ENCODE measurements around the gene OR10C1. TPM values are rescaled to one million over a fixed set of nuclear protein-coding genes. Genes with fewer than 3 reads are reported as not detected.

OR10C1 gene
- total RNA-seq: not detected in 2 replicates

DNA sequence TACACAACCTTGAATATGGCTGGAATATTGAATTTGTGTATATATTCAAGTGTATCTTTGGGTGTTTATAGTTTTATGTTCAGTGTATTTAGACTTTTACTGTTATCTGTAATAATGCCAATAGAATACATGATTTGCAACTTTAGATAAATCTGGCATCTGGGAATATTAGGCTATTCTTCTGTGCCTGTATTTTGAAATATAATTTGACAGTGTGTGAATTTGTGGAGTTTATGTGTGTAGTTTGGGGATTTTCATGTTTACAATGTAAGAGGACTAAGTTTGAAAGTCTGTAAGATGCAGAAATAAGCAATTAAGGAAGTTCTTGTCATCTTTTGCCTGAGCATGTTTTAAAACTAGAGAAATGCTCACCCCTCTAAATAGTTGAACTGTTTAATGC, at the start of gene OR10C1:
OR10C1 (plus strand) TSS at position 301 of the 400 bp plus-strand sequence. CDS start 710 bp downstream, outside the sequence.

GRCh38 chr6:29395331-29395730, 43.8 kb upstream of the OR10C1 start, which contains the start of gene OR12D2:
Gene OR12D2 (plus strand): TSS chr6:29395631. CDS start chr6:29396700, 1,069 bp downstream.

GRCh38 chr6:29414588-29414987, 24.5 kb upstream of the OR10C1 start, which contains the start of gene OR12D1:
Gene OR12D1 (plus strand): TSS chr6:29414928.

DNA sequence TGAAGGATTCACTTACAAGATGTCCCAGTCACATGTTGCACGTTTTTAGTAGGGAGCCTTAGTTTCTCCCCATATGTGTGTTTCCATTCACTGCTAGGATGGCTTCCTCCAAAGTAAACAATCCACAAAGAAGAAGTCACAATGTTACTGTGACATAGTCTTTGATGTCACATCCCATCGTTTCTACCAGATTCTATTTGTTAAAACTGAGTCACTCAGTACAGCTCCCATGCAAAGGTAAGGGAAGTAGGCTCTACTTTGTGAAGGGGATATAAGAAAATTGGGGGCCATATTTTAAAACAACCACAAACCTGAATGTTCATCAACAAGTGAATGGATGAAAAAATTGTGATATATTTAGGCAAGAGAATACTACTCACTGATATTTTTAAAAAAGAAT, 17.9 kb downstream of the OR10C1 start, which contains the start of the genes OR11A1 and OR2H1:
OR11A1 (minus strand) TSS at position 101 of the 400 bp plus-strand sequence. CDS start 29,430 bp downstream, outside the sequence.
OR2H1 (plus strand) TSS at position 185 of the 400 bp plus-strand sequence. CDS start 4,615 bp downstream, outside the sequence.

GRCh38 chr6:29487660-29488059, 48.6 kb downstream of the OR10C1 start, which contains the start of gene MAS1L:
Gene MAS1L (minus strand): TSS chr6:29487956. CDS start chr6:29487902, 54 bp downstream.

Other genes with a start within 250 kb of the OR10C1 start
- gene OR14J1, start 137.6 kb upstream of the OR10C1 start, total RNA-seq: not detected in 2 replicates
- gene OR5V1, start 70.4 kb upstream of the OR10C1 start, total RNA-seq: not detected in 2 replicates
- gene OR12D3, start 64.0 kb upstream of the OR10C1 start, total RNA-seq: not detected in 2 replicates
- gene OR12D2, start 43.7 kb upstream of the OR10C1 start, total RNA-seq: not detected in 2 replicates
- gene OR12D1, start 24.4 kb upstream of the OR10C1 start, total RNA-seq: not detected in 2 replicates
- not detected in 2 replicates for gene OR11A1, start 17.8 kb downstream of the OR10C1 start, total RNA-seq
- gene OR2H1, start 17.8 kb downstream of the OR10C1 start, total RNA-seq: not detected in 2 replicates
- gene MAS1L, start 48.6 kb downstream of the OR10C1 start, total RNA-seq: not detected in 2 replicates
- 0.13 TPM in 1 of 2 replicates, not detected in the other for gene UBD, start 120.4 kb downstream of the OR10C1 start, total RNA-seq
- gene OR2H2, start 145.8 kb downstream of the OR10C1 start, total RNA-seq: not detected in 2 replicates
- 4.0 and 12.3 TPM in 2 replicates for gene GABBR1, start 193.9 kb downstream of the OR10C1 start, total RNA-seq
- not detected in 2 replicates for gene MOG, start 217.8 kb downstream of the OR10C1 start, total RNA-seq
- gene ZFP57, start 241.8 kb downstream of the OR10C1 start, total RNA-seq: 0.65 TPM in 1 of 2 replicates, not detected in the other

Measured in epithelial cell of alveolus of lung (primary cell).